SK-N-MC (cell line): ENCODE measurements around the gene DCTN2.

Experiments
- EZH2 ChIP-seq: fragments of 200-600 bp; sonication (generic); IDR thresholded peaks from one replicate; pipeline ENCODE4 v1.6.1; 2017; ENCODE audit warnings: antibody characterized with exemption
- POLR2AphosphoS5 ChIP-seq: IDR thresholded peaks from 2 replicates; pipeline ENCODE4 v1.6.1; 2012; ENCODE audit warnings: mild to moderate bottlenecking, low read depth, low read length, borderline replicate concordance

- TF ChIP-seq POLR2AphosphoS5 (no peak), EZH2 (no peak)
Measured at GRCh38 chr12:57498571-57498970, 48.4 kb downstream of the DCTN2 start.
